HG03039 (cell line): ENCODE results near the gene ATP2B1.

Experiments
- ATAC-seq: cut with Tn5 transposase; IDR thresholded peaks from one replicate; pipeline ENCODE4 v1.9.1; 2021; ENCODE audit warnings: mild to moderate bottlenecking, moderate library complexity; ENCODE audit not compliant: unreplicated experiment

ATP2B1 gene

DNA sequence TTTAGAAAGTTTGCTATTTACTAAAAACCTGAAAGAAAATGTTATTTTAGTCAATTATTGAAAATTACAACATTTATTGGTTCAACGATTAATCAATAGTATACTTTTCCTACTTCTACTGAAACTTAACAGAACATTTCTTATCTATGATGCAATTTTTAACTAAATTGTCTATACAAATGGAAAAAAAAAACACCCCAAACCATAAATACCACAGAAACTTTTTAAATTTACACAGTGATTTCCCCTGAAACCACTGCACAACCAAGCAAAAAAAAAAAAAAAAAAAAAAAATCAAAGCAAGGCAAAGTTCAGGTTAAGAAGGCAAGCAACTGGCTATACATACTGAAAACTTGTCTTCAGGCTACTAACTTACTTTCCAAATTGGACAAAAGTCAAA, 110.9 kb downstream of the ATP2B1 start:
- ATAC-seq, result no peak

DNA sequence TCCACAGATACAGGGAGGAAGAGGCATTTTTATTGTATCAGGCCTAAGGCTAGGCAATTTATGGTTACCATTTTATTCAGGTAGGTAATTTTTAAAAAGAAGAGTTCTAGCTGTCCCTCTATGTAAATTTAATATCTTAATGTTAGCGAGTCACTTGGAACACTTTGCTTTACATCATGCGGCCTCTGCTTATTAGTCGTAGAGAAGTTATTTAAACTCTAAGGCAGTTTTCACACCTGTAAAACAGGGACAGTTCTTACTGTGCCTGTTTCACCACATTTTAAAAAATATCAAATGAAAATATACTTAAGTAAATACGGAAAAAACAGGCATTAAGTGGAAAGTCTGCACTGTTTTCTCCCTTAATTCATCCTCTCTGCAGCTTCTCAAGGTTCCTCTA, 111.4 kb downstream of the ATP2B1 start:
- ATAC-seq, result no peak

DNA sequence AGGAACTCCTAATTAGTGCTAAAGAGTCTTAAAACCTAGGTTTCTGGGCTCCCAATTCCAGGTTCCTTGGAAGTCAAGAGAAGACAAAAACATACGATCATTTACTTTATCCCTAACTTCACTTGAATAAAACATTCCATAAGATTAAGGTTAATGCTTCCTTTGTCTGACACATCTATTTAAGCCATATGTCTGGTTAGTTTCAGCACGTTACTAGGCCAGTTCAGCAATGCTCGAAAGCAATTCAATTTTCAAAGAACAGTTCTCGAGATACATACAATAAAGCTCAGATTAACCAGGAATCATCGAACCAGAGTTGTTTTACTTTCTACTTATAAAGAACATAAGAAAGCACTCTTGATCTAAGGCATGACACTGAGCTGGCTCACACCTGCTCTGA, 114.8 kb downstream of the ATP2B1 start:
- no peak for ATAC-seq

DNA sequence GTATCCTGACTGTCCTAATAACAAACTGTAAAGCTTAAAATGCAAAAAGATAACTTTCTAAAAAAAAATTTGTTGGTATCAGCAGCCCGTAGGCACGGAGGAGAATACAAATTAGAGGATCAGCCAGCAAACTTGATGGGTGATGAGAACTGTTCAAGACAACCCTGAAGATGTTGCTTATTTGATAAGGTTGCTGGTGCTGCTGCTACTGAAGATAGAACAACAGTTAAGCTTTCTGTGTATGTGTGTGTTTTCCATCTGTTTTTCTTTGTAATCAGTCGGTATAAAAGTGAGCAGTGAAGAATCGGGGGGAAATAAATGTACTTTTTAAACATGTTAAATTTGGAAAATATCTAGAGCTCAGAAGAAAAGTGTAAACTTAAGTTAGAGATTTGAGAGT, 115.4 kb downstream of the ATP2B1 start:
- ATAC-seq, result no peak

DNA sequence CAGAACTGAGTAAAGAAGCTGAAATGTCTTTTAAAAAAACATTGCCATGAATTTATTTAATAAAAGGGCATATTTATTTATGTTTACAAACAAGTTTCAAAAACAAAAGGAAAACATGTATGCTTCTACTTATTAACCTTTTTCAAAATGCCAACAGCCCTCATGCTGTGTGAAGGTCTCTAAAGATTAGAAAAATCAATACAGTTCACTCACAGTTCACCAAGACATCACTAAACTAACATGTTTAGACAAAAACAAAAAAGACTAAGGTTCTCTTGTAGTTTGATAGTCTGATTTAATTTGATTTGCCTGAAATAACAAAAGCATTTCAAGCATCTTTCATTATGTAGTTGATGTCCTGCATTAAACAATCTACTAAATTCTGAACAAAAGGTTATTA, 118.9 kb downstream of the ATP2B1 start:
- no peak for ATAC-seq

DNA sequence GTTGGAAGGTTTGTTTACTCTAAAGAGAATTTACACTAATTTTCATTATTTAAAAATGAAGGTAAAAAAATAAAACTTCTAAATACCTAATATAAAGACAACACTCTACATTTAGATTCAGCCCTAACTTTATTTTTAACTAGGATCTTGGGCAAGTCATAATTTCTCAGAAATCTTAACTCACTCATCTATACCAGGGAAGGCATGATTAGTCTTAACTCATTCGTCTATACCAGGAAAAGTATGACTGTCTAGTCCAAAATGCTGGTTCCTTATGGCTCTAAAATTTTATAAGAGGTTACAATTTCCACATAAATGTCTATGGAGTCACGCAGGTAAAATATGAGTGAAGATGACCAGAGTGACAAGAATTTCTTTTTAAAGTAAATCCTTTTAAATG, 130.1 kb downstream of the ATP2B1 start:
- ATAC-seq, result no peak

DNA sequence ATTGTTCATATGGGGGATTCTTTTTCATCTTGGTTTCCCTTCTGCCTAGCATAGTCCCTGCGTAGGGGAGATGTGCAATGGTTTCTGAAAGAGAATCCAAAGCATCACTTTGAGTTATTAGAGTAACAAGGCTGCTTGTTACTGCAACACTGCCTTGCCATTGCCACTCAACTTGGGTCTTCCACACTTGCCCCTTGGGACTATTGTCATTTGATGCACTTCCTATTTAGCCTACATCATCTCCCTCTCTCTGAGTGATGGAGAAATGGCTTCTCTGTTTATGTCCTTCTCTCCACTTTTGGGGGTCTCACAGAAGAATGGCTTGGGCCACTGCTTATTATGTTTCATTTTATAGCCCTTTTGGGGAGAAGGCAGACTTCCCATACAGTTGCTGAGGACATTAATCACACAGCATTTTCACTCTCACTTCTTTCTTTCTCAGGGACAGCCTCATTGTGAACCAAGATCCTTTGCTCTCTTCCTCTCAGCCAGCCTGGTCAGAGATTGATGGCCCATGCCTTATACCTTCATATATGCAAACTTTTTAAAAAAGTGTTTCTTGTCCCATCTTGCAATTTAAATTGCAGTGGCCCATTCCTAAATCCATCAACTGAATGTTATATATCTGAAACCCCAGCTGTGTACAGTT, 131.9 kb downstream of the ATP2B1 start:
- ATAC-seq, result no peak

DNA sequence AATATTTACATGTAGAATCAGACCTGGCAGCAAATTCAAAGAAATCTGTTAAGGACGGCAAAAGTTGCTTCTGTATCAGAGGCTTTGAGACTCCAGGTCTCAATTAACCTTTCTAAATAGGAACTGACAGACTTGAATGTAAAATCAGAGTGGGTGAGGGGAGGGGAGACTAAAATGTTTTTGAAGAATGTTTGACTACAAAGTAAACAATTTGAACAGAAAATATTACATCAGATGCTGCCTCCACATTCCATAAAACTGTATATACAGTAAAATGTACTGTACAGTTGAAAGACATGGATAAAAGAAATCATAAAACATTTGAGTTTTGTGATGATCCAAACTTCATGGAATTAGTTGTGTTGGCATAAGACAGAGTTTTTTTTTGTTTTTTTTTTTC, 133.3 kb downstream of the ATP2B1 start:
- ATAC-seq, result no peak

DNA sequence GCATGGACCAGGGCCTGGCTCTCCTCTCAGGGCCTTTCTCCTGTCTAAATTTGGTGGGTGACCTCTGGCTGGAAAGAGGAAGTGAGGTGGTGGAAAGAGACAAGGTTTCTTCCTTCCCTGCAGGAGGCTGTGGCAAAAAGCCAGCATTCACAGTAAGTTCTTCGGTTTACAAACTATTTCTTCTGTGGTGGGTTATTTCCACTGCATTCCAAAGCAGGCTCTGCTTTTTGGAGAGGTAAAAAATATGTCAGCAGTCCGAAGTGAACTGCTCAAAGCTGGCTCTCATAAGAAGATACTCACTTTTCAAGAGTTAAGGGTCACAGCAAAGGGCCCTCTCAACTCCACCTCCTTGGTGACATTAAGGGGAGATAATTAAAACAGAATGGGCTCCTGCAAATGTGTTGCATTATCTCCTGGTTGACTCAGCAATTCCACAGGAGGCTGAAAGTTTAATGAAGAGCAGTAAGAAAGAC, 133.9 kb downstream of the ATP2B1 start:
- ATAC-seq, result no peak

DNA sequence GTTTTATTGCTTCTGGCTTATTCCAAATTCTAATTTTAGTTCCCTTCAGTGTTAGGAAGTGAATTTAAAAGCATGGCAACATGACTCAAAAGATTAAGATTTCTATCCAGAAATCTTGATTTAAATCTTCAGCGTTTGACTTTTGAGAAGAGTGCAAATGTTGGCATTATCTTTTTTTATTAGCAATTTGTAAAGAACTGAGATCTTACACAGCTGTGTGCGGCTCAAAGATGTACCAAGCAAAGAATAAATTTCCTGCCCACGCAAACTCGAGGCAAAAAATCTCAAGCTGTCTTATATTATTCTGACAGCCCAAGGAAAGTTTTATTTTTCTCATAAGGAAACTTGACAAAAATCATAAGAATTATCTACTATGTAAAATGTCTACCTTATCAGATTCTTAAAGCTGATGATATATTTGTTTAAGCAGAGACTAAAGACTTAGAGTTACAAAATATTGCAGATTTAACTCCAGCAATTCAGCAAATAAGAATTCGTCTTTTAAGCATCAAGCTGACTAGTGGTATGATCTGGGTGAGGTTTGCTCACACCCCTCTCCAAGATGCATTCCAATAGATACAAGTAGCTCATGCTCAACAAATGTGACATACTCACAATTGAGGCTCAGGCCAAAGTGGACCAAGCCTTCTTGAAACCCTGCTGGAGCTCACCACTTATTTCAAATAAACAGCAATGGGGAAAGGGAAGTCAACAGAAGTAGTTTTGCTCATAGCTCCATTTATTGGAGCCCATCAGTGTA, 135.4 kb downstream of the ATP2B1 start:
- no peak for ATAC-seq

DNA sequence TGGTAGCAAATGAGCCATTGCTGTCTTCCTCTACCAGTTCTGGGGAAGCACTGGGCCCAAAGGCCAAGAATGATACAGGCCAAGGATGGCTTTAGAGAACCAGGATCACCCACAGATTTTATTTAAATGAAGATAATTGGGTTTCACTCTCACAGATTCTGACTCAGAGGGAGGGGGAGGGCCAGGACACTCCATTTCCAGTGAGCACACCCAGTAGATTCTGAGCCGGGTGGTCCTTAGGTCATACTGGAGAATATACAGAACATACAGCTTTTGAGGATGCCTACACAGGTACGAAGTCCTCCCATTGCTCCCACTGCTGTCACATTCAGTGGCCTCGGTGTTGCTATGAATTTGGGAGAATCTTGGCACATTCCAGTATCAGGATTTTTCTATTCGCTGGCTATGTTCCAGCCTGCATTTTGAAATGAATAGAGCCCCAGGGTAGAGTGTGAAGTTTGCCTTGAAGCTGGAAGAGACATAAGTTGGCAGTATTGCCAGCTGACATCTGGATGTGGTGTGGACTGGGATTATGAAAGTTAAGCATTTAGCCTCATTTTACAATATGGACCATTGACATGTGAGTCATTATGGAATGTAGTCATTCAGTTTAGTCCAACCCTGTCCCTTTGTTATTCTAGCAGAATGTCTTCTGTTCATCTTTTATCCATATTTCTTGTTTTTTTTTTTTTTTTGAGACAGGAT, 137.0 kb downstream of the ATP2B1 start:
- no peak for ATAC-seq

DNA sequence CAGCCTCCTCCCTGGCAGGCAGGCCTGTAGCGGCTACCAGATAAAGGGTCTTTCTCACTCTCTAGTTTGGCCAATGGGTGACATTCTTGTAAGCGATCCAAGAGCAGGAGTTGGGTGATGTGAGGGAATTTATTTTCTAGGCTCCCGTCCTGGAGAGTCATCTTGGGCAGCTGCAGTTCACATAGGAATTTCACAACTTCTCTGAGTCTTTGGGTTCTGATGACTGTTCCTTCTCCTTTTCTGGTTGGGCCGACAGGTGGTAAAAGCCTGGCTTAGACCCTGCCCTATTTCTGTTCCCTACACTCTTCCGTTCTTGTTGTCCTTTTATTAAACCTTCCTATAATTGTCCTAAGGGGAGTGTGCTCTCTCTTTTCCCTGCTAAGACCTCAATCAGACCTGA, 140.2 kb downstream of the ATP2B1 start:
- no peak for ATAC-seq

DNA sequence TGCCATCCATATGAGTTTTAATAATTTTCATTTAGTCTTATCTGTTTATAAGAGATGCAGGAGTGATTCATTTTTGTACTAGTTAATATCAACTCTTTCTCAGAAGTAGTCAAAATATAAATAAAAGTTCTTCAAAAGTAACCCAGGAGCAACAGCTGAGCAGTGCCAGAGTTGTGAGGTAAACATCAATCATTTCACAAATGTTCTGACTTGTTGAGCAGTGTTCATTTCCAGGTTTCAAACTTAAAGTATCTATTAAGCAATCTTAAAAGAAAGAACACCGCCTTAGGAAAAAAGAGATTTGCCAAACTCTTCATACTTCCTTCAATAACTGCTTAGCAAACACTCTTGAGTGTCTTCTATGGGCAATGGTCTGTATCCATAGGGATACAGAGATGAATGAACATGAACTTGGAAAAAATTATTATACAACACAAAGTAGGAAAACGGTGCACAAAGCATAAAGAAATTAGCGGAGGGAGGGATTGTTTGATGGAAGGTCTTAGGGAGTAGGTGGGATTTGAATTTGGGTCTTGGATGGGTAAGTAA, 140.9 kb downstream of the ATP2B1 start:
- ATAC-seq, result no peak

DNA sequence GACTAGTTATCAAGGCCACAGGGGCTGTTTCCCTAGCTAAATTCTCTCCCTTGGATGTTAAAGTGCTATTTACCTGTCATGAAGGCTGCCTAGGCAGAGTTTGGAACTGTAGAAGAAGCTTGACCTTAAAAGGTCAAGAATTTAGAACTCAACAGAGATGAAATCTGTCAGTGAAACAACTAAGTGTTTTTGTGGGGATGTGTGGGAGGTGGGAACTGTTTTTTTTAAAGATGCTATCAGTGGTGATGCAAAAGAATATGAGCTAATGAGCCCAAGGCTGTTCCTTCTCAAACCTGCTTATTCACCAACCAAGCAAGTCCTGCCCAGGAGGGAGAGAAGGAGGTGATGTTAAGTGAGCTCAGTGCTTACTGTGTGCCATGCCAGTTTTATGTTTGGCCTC, 142.0 kb downstream of the ATP2B1 start:
- ATAC-seq, result no peak

DNA sequence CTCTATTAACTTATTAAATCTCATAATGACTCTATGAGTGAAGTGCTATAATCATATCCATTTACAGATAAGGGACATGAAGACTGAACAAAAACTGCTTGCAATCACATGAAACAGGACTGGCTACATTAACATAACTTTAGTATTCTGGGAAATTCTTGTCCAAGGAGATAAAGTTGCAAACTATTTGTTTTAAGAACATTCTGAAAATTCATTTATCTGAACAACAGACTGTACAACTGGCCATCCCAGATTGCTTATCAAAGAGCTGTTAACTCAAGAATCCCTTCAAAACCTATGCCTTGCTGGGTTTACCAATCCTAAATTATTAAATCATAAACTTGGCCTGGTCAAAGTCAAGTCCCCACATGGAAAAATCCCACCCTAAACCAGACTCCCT, 143.6 kb downstream of the ATP2B1 start:
- ATAC-seq, result no peak

DNA sequence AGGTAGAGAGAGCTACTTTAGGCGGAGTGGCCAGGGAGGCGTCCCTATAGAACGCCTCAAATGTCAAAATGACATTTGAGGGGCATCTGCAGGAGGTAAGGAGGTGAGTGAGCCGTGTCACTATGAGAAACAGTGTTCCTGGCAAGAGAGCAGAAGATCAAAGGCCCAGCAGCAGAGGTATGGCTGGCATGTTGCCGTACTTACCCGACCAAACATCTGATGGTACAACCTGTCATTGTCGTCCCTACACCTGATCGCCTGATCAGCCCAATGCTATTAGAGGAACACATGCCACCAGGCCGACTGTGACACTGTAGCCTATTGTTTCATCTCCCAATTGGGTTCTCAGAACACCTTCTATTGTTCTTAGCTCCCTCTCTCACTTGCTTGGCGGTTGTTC, 148.9 kb downstream of the ATP2B1 start:
- ATAC-seq, result no peak

DNA sequence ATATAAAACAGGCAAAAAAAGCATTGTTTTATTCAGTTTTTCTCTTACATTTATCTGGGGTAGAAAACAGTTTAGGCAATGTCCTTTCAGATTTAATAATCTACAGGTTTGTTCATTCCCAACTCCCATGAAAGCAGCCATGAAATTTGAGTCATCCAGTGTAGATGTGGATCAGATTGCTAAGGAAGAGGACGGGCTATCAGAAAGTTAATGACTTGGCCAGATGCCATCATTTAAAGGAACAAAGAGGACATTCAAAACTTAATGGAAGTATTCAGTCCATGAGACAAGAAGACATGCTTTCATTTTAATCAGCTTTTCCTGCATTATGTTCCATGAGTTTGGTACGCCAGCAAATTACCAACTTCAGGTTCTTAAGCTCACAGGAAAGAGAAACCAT, 151.7 kb downstream of the ATP2B1 start:
- no peak for ATAC-seq

DNA sequence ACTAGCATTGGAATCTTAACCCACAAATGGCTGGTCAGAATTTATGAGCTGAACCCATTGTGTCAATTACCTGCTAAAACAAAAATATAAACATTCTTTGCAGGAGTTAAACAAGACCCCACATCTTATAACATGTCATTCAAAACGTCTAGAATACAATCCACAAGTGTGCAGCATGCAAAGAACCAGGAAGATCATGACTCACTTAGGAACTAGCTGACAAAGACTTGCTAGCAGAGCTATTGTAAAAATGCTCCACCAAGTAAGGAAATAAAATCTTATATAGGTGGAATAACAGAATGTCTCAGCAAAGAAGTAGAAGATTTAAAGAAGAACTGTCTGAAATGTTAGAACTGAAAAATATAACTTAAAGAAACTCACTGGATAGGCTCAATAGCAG, 156.3 kb downstream of the ATP2B1 start:
- ATAC-seq, result no peak

DNA sequence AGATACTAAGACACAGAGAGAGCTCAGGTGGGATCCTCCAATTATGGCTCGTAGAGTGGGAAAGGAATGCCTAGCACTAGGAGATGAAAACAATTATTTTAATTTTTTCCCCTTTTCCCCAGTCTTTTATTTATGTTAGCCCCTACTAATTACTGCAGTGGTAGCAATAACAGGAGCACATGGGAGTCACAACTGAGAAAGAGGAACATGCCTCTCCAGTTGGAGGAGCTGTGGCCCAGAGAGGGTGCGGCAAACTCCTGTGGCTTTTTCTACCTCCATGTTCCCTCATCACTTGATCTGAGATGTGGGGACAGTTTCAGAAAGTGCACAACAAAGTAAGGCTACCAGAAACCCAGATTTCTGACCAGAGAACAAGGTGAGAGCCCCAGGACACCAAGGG, 156.9 kb downstream of the ATP2B1 start:
- ATAC-seq, result no peak

DNA sequence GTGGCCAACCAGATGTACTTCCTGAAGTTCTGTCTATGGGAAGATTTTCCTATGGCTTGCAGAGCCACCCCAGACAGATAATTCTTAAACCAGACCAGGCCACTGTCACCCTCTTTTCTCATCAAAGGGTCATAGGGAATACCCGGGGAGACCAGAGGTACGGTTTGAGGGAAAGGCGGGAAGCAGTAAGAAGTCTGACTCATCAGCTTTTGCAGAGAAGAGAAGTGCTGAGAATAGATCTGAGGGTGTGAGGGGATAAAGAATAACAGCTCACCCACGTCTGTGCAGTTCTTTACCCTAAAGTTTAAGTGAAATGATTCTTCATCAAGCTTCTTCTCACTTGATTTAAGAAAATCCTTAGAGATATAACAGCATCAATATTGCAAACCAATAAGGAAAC, 161.5 kb downstream of the ATP2B1 start:
- no peak for ATAC-seq

DNA sequence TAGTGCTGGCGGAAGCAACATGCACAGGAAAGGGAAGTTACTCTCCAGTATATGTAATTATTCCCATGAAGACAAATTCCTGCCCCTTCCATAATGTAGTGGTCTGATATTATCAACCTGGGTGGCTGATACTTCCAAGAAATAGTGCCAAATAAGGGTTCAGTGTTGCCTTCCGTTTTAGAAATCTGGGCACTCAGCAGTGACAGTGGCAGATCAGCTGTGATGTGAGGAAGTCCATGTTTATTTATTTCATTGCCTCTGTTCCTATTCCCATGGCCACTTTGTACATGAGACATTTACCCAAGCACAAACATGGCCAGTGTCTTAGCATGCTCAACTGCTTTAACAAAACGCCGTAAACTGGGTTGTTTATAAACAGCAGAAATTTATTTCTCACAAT, 162.5 kb downstream of the ATP2B1 start:
- no peak for ATAC-seq

DNA sequence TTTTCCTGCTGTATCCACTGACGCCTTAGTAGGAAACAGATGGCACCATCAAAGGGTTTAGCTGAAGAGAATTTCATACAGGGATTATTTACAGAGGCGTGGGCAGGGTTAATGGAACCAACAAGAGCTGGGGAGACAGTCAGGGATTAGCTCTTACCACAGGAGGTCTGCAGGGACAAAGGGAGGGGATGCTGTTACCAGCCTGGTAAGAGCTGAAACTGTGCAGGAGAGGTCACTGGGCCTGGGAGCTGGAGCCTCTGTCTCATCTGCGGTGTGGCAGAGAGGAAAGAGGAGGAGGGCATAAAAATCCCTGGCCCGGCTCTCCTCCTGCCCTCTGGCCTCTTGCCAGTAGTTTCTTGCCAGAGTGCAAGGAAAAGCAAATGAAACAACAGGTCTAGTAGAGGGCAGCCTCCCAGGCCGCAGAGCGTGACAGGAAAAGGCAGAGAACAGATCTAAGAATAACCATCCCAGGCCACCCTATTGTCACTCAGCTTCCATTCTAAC, 163.9 kb downstream of the ATP2B1 start:
- no peak for ATAC-seq
